ENCODE results near the gene COL6A2.
"Not testable (repeated sequence)": the region's sequence is repeated elsewhere in the genome, so short reads cannot be mapped to it uniquely, and the experiment has no call there.

The COL6A2 gene

DNA sequence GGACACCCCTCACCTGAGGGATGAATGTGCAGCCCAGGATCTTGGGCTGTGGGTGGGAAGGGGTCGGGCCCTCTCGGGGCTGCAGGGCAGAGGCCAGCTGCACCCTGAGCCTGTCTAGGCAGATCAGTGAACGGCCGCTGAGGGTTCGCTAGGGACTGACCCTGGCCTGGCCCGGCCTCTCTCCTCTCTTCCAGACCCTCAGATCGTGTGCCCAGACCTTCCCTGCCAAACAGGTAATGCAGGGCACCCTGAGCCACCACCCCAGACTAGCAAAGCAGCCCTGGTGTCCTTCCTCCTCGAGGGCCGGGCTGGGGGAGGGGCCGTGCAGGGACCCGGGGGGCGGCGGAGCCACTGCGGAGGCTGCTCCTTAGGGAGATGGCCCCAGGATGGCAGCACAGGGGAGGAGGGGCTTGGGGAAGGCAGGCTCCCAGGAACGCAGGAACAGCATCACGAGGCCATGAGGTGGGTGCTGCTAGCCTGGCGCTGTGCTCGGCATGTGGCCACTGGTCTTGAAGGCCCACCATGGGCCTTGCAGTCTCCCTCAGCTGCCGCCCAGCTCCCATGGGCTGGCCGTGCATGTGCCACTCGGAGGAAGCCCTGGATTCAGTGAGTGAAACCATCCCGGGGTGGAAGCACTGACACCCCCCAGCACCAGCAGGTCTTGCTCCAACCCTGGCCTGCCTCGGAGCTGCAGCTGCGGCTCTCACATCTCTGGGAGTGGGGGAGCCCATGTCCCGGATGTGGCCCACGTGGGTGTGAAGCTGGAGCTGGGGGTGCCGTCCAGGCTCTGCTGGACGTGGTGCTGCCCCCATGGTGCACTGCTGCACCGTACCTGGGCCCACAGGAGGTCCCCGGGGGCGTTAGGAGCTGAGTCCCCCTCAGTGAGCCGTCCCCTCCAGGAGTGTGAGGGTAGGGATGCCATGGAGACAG lies 28.7 kb downstream of the COL6A2 start:
- DNase-seq (ENCODE audit: low read depth) = no peak

DNA sequence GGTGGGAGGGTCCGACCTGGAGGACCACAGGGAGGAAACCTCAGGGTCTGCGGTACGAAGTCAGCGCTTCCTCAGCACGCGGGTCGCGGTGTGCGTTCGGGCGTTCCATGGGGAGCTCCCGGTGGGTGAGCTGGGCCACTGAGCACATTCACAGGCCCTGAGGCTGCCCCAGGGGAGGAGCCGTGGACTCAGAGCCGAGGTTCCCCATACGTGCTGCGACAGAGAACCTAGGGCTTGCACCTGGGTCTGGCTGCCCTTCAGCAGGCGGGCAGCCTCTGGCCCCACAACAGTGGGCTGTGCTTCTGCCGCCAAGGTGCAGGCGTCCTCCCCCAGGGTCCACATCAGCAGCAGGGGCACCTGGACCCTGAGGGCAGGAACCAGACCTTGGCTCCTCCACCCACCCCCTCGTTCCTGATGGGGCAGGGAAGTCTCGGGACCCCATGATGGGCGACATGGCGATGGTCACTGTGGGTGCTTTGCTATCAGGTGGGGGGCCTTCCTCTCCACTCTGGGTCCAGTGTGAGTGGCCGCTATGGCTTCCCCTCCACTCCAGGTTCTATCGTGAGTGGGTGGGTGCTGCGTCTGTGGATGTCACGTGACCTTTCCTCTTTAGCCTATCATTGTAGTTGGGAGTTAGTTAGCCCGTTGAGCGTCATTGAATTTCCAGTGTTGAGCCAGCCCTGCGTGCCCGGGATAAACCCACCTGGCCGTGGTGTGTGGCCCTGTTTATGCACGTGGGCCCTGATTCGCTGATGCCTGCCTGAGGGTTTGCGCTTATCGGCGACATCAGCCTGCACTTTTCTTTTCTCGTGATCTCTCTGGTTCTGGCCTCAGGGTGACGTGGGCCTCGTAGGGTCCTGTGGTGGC lies 29.6 kb downstream of the COL6A2 start:
- no peak for DNase-seq (ENCODE audit: low read depth)

DNA sequence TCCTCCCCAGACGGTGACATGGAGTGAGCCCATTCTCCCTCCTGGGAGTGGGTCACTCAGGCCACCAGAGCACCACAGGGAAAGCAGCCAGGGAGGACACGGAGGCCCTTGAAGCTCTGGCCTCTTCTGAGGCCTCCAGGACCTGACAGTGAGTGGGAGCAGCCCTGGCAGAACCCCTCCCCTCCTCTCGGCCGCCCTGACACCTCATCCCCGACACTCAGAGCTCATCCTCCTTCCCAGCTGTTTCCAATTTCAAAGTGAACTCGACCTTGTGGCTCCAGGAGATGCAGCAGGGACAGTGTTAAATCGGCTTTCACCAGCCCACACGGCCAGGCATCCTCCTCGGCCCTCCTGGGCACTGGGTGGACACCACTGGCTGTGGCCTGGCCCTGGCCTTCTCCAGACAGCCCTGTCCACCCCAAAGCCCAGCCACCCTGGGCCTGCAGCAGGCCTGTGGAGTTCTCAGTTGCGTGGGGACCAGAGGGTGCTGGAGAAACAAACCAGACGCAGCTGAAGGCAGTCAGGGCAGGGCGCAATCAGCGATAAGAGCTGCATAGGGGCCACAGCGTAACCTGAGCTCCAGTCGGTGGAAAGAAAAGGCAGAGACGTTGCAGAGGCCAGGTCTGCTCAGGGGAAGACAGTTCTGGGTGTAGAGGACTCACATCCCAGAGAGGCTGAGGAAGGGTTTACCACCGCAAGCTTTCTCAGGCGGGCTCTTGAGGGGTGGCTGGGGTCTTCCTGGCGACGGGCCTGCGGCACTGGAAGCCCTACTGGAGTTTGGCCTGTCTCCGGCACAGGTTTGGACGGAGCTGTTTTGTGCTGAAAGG lies 30.4 kb downstream of the COL6A2 start:
- no peak for DNase-seq (ENCODE audit: low read depth)

DNA sequence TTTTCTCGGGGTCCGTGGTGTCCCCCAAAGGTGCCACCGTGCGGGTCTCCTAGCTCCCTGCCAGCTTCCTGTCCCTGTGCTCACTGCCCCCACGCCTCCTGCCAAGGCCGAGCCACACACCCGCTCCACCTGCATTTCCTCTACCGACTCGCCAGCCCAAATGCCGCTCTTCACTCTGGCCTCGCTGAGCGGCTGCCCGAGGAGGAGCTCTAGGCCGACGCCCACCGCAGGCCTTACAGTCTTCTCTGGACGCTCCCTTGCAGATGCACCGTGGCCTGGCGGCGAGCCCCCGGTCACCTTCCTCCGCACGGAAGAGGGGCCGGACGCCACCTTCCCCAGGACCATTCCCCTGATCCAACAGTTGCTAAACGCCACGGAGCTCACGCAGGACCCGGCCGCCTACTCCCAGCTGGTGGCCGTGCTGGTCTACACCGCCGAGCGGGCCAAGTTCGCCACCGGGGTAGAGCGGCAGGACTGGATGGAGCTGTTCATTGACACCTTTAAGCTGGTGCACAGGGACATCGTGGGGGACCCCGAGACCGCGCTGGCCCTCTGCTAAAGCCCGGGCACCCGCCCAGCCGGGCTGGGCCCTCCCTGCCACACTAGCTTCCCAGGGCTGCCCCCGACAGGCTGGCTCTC lies 31.1 kb downstream of the COL6A2 start:
- no peak for DNase-seq (ENCODE audit: low read depth)

DNA sequence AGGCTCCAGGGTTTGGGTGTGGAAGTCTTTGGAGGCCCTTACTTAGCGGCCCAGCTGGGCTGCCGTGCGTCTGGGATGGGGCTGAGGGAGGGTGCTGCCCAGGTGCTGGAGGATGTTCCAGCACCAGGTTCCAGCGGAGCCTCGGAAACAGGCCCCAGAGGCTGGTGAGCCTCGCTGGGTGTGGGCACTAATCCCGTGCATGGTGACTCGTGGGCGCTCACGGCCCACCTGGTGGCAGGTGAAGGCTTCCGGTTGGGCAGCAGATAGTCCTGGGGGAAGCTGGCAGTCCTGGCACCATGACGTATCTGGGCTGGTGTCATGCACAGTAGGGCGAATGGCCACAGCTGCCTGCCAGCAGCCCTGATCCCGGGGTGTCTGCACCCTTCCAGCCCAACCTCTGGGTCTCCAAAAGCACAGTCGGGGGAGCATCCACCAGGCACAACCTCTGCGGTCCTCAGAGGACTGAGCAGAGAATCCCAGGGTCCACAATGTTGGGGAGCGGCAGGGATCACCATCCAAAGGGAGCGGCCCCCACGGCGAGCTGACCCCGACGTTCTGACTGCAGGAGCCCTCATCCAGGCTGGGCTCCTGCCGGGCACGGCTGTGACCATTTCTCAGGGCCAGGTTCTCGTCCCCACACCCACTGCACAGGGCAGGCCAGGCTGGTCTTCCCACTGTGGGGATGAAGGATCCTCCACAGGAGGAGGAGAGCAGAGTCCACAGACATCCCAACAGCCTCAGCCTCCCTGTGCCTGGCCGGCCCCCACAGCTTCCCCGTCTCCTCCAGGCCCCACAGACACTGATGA lies 32.1 kb downstream of the COL6A2 start:
- no peak for DNase-seq (ENCODE audit: low read depth)

DNA sequence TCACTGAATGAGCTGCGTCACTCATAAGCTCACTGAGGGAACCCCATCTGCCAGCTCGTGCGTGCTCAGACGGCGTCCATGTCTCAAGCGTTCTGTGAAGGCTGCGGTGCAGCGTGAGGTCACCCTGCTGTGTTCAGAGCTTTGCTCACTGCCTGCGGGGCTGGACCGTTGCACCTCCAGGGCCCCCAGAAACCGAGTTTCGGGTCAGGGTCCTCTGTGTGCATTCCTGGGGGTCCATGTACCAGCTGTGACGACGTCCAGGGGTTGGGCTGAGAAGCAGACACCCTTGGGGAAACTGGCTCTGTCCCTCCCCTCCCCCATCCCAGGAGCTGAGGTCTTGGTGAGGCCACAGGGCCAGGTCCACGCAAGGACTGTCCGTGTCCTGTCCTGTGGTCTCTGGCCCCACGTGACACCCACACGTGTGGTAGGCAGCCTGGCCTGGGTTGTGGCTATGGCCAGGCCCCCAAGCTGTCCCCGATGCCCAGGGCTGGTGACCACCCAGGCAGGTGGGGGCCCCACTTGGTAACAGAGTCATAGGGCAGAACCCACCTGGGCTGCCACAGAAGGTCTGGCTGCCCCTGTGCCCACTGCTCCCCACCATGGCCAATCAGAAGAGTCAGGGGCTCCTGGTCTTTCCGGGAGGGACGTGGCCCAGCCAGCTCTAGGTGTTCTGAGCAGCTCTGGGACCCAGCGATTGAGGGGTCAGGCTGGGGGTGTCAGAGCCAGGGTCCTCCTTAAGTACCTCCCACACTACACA lies 33.1 kb downstream of the COL6A2 start:
- no peak for DNase-seq (ENCODE audit: low read depth)

DNA sequence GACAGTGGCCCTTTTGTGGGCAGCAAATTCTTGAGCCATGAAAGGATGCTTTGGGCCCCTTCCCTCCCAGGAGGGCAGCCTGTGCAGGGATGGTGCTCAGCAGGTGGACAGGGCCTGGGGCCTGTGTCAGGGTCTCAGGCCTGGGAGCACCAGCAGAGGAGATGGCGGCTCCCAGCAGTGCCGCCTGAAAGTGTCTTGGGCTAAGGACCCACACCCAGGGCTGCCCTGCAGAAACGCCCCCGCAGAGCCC lies 33.6 kb downstream of the COL6A2 start:
- DNase-seq (ENCODE audit: low read depth) = no peak

DNA sequence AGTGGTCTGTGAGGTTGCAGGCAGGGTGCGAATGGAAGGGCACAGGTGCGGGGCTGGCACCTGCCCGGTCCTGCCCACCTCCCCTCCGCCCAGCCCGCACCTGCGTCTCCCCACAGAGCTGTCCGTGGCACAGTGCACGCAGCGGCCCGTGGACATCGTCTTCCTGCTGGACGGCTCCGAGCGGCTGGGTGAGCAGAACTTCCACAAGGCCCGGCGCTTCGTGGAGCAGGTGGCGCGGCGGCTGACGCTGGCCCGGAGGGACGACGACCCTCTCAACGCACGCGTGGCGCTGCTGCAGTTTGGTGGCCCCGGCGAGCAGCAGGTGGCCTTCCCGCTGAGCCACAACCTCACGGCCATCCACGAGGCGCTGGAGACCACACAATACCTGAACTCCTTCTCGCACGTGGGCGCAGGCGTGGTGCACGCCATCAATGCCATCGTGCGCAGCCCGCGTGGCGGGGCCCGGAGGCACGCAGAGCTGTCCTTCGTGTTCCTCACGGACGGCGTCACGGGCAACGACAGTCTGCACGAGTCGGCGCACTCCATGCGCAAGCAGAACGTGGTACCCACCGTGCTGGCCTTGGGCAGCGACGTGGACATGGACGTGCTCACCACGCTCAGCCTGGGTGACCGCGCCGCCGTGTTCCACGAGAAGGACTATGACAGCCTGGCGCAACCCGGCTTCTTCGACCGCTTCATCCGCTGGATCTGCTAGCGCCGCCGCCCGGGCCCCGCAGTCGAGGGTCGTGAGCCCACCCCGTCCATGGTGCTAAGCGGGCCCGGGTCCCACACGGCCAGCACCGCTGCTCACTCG lies 34.1 kb downstream of the COL6A2 start:
- no peak for DNase-seq (ENCODE audit: low read depth)

DNA sequence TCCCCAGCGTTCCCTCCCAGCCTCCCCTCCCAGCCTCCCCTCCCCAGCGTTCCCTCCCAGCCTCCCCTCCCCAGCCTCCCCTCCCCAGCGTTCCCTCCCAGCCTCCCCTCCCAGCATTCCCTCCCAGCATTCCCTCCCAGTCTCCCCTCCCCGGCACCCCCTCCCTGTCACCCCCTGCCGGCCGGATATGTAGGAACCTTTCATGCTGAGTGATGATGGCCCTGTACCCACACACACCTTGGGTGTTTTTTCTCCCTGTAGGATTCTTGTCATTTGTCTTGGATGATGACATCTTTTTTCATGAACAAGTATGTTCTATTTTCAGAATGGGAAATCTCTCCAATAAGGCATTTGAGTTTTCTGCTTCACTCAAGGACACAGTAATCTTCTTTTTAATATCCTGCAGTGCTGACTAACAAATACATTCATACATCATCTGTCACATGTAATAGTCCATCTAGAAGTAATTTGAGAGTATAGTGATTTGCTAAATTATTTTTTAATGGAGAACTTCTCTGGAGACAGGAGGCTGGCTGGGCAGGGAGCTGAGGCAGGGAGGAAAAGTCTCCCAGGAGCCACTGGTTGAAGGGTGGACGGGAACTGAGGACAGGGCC lies 38.0 kb downstream of the COL6A2 start:
- no peak for DNase-seq (ENCODE audit: low read depth)

DNA sequence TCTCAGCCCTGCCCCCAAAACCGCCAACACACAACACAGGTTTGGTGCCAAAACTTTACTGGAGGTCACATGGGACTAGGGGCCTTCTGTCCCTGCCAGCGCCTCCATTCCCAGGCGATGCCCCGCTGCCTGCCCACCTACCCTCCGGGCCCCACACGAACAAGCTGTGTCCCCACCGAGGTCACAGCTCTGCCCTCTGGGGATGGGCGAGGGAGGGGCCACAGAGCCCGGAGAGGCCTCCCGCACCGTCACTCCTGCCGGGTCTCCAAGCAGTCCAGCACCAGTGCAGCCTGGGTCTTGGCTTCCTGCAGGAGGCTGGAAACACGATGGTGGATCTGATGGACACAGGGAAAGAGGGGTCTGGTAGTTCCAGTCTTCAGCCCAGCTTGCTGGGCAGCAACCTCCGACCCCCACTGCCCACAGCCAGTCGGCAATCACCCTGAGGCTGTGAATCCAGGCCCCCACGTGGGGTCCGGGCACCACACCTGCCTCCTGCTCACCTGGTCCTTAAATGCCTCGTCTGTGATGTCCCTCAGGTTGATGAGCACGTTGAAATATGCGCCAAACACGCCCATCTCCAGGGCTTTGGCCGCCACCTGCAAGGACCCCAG lies 38.9 kb downstream of the COL6A2 start:
- DNase-seq (ENCODE audit: low read depth) = no peak

DNA sequence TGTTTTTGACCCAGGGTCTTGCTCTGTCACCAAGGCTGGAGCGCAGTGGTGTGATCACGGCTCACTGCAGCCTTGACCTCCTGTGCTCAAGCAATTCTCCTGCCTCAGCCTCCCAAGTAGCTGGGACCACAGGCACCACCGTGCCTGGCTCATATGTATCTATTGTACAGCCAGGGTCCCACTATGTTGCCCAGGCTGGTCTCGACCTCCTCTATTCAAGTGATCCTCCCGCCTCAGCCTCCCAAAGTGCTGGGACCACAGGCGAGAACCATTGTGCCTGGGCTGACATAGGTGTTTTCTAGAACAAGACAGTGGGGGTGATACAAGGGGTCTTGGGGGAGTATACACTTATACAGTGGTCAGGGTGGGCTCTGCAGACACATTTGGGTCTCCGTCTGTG lies 40.0 kb downstream of the COL6A2 start:
- no peak for DNase-seq (ENCODE audit: low read depth)

DNA sequence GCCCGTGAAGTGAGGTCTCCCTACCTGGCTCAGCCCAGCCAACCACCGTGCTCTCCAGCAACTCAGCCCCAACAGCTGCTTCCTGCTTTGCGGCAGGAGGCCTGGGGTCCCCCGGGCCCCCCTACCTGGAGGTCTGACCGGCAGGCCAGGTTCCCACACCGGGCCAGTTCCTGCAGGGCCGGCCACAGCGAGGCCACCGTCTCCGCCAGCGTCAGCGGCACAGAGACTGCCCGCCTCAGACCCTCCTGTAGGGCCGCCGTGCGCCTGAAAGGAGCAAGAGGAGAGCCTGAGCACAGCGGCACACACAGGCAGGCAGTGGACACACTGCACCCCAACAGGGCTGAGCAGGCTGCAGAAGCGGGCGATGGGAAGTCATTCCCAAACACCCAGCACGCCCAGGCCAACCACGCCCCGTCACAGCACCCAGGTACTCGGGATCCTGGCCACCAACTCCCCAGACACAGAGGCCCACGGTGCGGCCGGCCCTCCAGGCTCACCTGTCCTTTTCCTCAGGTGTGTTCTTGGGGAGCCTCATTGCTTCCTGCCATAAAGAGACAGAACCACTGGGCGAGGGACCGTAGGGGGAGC lies 40.6 kb downstream of the COL6A2 start:
- DNase-seq (ENCODE audit: low read depth) = no peak

DNA sequence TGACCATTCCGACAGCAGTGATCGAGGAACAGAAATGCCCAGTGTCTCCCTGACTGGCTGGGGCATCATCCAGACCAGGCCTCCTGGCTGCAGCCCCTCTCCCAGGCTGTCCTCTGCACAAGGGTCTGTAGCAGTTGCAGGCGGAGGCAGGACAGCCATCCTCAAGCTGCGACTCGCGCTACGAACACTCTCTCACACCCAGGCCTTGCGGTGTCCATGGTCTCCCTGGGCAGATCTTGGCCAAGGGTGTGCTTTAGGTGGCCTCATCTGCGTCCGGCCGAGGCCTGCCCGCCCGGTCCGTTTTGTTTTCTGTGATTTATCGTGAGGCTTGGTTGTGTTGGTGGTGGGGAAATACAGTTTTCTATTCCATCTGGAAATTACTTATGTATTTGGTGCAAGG lies 41.8 kb downstream of the COL6A2 start:
- no peak for DNase-seq (ENCODE audit: low read depth)

DNA sequence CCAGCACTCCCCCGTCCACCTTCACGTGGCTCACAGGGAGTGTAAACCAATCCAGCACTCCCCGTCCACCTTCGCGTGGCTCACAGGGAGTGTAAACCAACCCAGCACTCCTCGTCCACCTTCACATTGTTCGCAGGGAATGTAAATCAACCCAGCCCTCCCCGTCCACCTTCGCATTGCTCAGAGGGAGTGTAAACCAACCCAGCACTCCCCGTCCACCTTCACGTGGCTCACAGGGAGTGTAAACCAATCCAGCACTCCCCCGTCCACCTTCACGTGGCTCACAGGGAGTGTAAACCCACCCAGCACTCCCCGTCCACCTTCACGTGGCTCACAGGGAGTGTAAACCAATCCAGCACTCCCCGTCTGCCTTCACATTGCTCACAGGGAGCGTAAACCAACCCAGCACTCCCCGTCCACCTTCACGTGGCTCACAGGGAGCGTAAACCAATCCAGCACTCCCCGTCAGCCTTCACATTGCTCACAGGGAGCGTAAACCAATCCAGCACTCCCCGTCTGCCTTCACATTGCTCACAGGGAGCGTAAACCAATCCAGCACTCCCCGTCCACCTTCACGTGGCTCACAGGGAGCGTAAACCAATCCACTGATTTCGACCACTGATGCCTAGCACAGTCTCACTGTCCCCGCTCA lies 42.6 kb downstream of the COL6A2 start:
- not testable (repeated sequence) for DNase-seq (ENCODE audit: low read depth)

DNA sequence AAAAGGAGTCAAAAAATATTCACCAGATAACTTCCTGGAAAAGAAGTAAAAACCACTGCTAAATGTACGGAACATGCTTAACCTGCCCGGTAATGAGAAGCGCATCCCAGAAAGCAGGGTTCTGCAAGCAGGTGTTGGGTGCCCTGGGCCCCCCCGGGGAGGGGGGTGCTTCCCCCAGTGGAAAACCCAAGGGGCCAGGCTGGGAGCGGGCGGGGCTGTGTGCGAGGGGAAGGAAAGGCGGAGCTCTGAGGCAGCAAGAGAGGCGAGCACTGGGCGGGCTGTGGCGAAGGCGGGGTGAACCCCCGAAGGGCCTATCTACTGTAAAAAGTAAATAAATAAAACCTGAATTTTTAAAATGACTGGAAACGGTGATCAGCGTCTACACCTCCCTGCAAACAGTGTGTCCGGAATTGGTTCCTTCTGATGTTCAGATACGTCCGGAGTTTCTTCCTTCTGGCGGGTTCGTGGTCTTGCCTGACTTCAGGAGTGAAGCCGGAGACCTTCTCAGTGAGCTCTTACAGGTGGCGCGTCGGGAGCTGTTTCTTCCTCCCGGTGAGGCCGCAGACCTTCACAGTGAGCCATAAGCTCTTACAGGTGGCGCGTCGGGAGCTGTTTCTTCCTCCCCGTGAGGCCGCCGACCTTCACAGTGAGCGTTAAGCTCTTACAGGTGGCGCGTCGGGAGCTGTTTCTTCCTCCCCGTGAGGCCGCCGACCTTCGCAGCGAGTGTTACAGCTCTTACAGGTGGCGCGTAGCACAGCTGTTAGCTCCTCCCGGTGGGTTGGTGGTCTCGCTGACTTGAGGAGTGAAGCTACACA lies 44.1 kb downstream of the COL6A2 start:
- DNase-seq (ENCODE audit: low read depth) = no peak

DNA sequence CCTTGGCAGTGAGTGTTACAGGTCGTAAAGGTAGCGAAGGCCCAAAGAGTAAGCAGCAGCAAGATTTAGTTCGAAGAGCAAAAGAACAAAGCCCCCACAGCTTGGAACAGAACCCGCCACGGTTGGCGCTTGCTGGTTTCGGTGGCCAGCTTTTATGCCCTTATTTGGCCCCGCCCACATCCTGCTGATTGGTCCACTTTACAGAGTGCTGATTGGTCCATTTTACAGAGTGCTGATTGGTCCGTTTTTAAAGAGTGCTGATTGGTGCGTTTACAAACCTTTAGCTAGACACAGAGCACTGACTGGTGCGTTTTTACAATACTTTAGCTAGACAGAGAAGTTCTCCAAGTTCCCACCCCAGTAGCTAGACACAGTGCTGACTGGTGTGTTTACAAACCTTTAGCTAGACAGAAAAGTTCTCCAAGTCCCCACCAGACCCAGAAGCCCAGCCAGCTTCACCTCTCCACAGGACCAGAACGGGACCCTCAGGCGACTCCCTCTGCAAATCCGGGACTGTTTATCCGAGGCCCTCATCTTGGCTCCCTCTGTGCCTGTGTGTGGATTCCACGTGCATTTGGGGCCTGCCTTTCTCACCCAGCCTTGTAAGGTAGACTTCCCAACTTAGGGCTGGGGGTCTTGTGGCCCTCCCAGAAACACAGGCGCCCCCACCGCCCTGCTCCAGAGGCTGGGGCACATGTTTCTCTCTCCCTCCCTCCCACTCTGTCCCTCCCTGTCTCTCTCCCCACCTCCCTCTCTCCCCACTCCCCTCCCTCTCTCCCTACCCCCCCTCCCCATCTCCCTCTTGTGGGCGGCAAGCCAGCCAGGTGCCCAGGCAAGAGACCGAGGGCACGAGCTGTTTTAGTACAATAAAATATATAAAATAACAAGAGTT lies 44.9 kb downstream of the COL6A2 start:
- no peak for DNase-seq (ENCODE audit: low read depth)
